ENCODE results near the gene RCOR3. TPM values are rescaled to one million over a fixed set of nuclear protein-coding genes. Genes with fewer than 3 reads are reported as not detected.
"Not testable (repeated sequence)": the region's sequence is repeated elsewhere in the genome, so short reads cannot be mapped to it uniquely, and the experiment has no call there.

Gene RCOR3
- total RNA-seq = 10 to 100 TPM; 30.2 to 32.7 TPM

- CTCF ChIA-PET = interaction anchor here (0.8 to 2.0 kb wide), 8 partner anchors 12 to 812 kb away, joined by 3 to 19 read pairs (median 4); partner anchors contain the start of gene KCNH1
- Mint-ChIP-seq H3K4me3 (peak within 1 kb of the TSS; percentile 83), H3K4me1 (ENCODE audit: low read depth) (peaks cover 16% of the 10 kb centered on the region), H3K9me3 (no peaks in the 10 kb centered on the region), H3K27ac (peak within 1 kb of the TSS; percentile 93), H3K27me3 (no peaks in the 10 kb centered on the region), H3K36me3 (peaks cover 8% of the 10 kb centered on the region)
- POLR2A ChIA-PET = interaction anchor here (0.6 to 1.5 kb wide), 7 partner anchors 20 to 320 kb away, joined by 3 to 4 read pairs (median 3); partner anchors contain the start of genes KCNH1 and SLC30A1
- DNase-seq = peak; percentile 95
- intact Hi-C loops (cut with micrococcal nuclease) = loop anchor here (1.0 to 10.0 kb wide), 10 partner anchors 22 to 924 kb away; partner anchors contain the start of gene SLC30A1
These were observed at the start of gene RCOR3 for GRCh38 chr1:211258756-211259637. RCOR3 (plus strand) TSS chr1:211259366; CDS start chr1:211259561, 195 bp downstream.

- H3K27me3 Mint-ChIP-seq = no peaks in the 10 kb centered on the region
- POLR2A ChIA-PET = no interaction called here
- DNase-seq = no peak
- no peaks in the 10 kb centered on the region for H3K36me3 Mint-ChIP-seq
- H3K4me1 Mint-ChIP-seq (ENCODE audit: low read depth) = no peaks in the 10 kb centered on the region
- intact Hi-C loops (cut with micrococcal nuclease) = no loop called here
- no peak overlapping the region for H3K27ac Mint-ChIP-seq
- peaks cover 4% of the 10 kb centered on the region for H3K9me3 Mint-ChIP-seq
- H3K4me3 Mint-ChIP-seq = no peak overlapping the region
- CTCF ChIA-PET = no interaction called here
These were observed 49.1 kb upstream of the RCOR3 start for GRCh38 chr1:211210052-211210451.

GRCh38 chr1:211210965-211211364 lies 48.2 kb upstream of the RCOR3 start:
- no peak overlapping the region for H3K4me3 Mint-ChIP-seq
- intact Hi-C loops (cut with micrococcal nuclease) = no loop called here
- no peaks in the 10 kb centered on the region for H3K27me3 Mint-ChIP-seq
- POLR2A ChIA-PET = no interaction called here
- CTCF ChIA-PET = interaction anchor here (0.7 kb wide), 1 partner anchor 104 kb away, joined by 3 read pairs; no protein-coding TSS in a partner anchor
- no peak overlapping the region for H3K27ac Mint-ChIP-seq
- H3K4me1 Mint-ChIP-seq (ENCODE audit: low read depth) = no peaks in the 10 kb centered on the region
- DNase-seq = no peak
- H3K9me3 Mint-ChIP-seq = peaks cover 4% of the 10 kb centered on the region
- H3K36me3 Mint-ChIP-seq = no peaks in the 10 kb centered on the region

DNA sequence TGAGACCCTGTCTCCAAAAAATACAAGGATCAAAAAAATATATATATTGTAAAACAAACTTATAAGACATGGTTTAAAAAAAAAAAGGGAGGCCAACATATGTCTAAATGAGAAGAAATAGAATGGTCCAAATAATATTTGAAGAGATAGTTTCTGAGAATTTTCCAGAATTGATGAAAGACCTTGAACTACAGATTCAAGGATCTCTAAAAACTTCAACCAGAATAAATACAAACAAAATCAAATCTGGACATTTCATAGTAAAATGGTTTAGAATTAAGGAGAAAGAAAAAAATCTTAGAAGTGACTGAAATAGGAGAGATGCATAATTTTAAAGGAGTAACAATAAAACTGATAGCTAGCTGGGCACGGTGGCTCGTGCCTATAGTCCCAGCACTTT lies 45.5 kb upstream of the RCOR3 start:
- ChIA-PET CTCF (no interaction called here), POLR2A (no interaction called here)
- H3K27ac Mint-ChIP-seq = no peak overlapping the region
- H3K4me1 Mint-ChIP-seq (ENCODE audit: low read depth) = no peaks in the 10 kb centered on the region
- intact Hi-C loops (cut with micrococcal nuclease) = no loop called here
- H3K36me3 Mint-ChIP-seq = no peaks in the 10 kb centered on the region
- no peak for DNase-seq
- no peaks in the 10 kb centered on the region for H3K9me3 Mint-ChIP-seq
- H3K4me3 Mint-ChIP-seq = no peak overlapping the region
- no peaks in the 10 kb centered on the region for H3K27me3 Mint-ChIP-seq

GRCh38 chr1:211215577-211215976 lies 43.6 kb upstream of the RCOR3 start:
- POLR2A ChIA-PET = no interaction called here
- no peak overlapping the region for H3K27ac Mint-ChIP-seq

GRCh38 chr1:211217392-211217791 lies 41.8 kb upstream of the RCOR3 start:
- Mint-ChIP-seq H3K27ac (no peak overlapping the region), H3K36me3 (no peaks in the 10 kb centered on the region), H3K4me1 (ENCODE audit: low read depth) (no peaks in the 10 kb centered on the region), H3K27me3 (peaks cover 3% of the 10 kb centered on the region), H3K9me3 (no peaks in the 10 kb centered on the region), H3K4me3 (no peak overlapping the region)
- POLR2A ChIA-PET = no interaction called here
- DNase-seq = no peak
- intact Hi-C loops (cut with micrococcal nuclease) = no loop called here
- CTCF ChIA-PET = no interaction called here

More at GRCh38 chr1:211215577-211215976, 43.6 kb upstream of the RCOR3 start:
- intact Hi-C loops (cut with micrococcal nuclease) = no loop called here
- Mint-ChIP-seq H3K27me3 (peaks cover 3% of the 10 kb centered on the region), H3K4me1 (ENCODE audit: low read depth) (no peaks in the 10 kb centered on the region), H3K9me3 (no peaks in the 10 kb centered on the region), H3K36me3 (no peaks in the 10 kb centered on the region), H3K4me3 (no peak overlapping the region)
- CTCF ChIA-PET = interaction anchor here (1.5 kb wide), 1 partner anchor 81 kb away, joined by 3 read pairs; no protein-coding TSS in a partner anchor
- no peak for DNase-seq

DNA sequence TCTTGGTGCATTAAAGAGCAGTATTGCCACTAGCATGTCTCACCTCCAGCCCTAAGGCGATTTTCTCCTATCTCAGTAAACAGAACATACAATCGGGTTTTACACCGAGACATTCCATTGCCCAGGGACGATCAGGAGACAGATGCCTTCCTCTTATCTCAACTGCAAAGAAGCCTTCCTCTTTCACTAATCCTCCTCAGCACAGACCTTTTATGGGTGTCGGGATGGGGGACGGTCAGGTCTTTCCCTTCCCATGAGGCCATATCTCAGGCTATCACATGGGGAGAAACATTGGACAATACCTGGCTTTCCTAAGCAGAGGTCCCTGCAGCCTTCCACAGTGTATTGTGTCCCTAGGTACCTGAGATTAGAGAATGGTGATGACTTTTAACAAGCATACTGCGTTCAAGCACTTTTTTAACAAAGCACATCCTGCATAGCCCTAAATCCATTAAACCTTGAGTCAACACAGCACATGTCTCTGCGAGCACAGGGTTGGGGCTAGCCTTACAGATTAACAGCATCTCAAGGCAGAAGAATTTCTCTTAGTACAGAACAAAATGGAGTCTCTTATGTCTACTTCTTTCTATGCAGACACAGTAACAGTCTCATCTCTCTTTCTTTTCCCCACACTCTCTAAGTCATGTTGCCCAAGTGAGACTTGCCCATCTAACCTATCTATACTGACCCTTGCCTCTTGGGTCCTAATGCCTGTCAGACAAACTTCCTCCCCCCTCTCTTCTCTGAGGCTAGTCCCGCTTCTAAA lies 36.5 kb upstream of the RCOR3 start:
- H3K36me3 Mint-ChIP-seq; H3K27ac Mint-ChIP-seq; POLR2A ChIA-PET; DNase-seq; intact Hi-C loops (cut with micrococcal nuclease); H3K9me3 Mint-ChIP-seq; H3K4me3 Mint-ChIP-seq; H3K27me3 Mint-ChIP-seq; CTCF ChIA-PET; H3K4me1 Mint-ChIP-seq (ENCODE audit: low read depth): not testable (repeated sequence)

DNA sequence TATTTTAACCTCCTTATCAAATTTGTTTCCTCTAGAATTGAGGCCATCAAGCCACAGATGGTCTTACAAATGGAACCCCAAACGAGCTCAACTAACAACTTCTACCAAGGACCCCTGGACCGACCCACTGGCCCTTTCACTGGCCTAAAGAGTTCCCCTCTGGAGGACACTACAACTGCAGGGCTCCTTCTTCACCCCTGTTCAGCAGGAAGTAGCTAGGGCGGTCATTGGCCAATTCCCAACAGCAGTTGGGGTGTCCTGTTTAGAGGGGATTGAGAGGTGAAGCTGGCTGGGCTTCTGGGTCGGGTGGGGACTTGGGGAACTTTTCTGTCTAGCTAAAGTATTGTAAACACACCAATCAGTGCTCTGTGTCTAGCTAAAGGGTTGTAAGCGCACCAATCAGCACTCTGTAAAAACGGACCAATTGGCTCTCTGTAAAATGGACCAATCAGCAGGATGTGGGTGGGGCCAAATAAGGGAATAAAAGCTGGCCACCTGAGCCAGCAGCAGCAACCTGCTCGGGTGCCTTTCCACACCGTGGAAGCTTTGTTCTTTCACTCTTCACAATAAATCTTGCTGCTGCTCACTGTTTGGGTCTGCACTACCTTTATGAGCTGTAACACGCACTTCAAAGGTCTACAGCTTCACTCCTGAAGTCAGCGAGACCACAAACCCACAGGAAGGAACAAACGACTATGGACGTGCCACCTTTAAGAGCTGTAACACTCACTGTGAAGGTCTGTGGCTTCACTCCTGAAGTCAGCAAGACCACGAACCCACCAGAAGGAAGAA lies 30.4 kb upstream of the RCOR3 start:
- Mint-ChIP-seq H3K4me3 (peak overlapping the region; percentile 57), H3K27ac (peak overlapping the region; percentile 69), H3K4me1 (ENCODE audit: low read depth) (peaks cover 18% of the 10 kb centered on the region)
- peak; percentile 73 for DNase-seq
- H3K36me3 Mint-ChIP-seq, H3K9me3 Mint-ChIP-seq, H3K27me3 Mint-ChIP-seq: not testable (repeated sequence)
- CTCF ChIA-PET = interaction anchor here (1.0 kb wide), 1 partner anchor 29 kb away, joined by 5 read pairs; no protein-coding TSS in a partner anchor
- POLR2A ChIA-PET = interaction anchor here (0.6 to 1.1 kb wide), 2 partner anchors 26 to 32 kb away, joined by 3 to 4 read pairs; no protein-coding TSS in a partner anchor
- intact Hi-C loops (cut with micrococcal nuclease) = loop anchor here (1.0 kb wide), 1 partner anchor 31 kb away; the partner anchor contains the start of gene RCOR3

DNA sequence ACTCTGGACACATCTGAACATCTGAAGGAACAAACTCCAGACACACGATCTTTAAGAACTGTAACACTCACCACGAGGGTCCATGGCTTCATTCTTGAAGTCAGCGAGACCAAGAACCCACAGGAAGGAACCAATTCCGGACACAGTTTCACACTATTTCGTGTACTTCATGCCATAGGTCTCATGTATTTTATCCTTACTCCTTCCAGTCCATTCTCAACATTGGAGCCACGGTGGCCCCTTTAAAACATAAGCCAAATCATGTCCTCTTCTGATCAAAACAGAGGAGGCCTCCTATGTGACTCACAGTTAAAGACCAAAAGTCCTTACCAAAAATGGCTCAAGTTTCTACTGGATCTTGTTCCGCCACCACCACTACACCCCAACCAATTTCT lies 29.8 kb upstream of the RCOR3 start:
- Mint-ChIP-seq H3K4me1 (ENCODE audit: low read depth) (peaks cover 18% of the 10 kb centered on the region), H3K9me3 (no peaks in the 10 kb centered on the region), H3K36me3 (no peaks in the 10 kb centered on the region), H3K4me3 (peak overlapping the region; percentile 57), H3K27me3 (no peaks in the 10 kb centered on the region), H3K27ac (peak overlapping the region; percentile 69)
- ChIA-PET POLR2A (interaction anchor here (1.1 kb wide), 1 partner anchor 32 kb away, joined by 4 read pairs; no protein-coding TSS in a partner anchor), CTCF (interaction anchor here (1.0 kb wide), 1 partner anchor 29 kb away, joined by 5 read pairs; no protein-coding TSS in a partner anchor)
- DNase-seq = no peak
- intact Hi-C loops (cut with micrococcal nuclease) = loop anchor here (1.0 kb wide), 1 partner anchor 30 kb away; the partner anchor contains the start of gene RCOR3

DNA sequence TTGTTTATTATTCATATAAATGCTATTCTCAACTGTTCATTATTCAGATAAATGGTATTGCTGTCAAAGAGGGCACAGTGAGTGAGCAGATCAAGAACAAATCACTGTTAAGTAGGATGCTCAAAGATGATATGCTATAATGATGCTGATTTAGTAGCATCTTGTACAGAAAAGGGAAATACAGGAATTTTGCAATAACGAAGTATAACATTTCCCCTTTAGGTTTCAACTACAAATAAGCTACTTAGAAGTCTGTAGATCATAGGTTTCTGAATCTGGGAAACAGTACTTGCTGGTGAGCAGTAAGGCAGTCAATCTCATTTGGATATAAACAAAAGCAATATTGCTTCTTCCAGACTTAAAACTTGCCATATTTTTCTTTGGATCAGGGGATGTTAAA lies 27.3 kb upstream of the RCOR3 start:
- DNase-seq = no peak
- Mint-ChIP-seq H3K4me3 (no peak overlapping the region), H3K27ac (no peak overlapping the region), H3K36me3 (no peaks in the 10 kb centered on the region), H3K9me3 (no peaks in the 10 kb centered on the region), H3K27me3 (no peaks in the 10 kb centered on the region), H3K4me1 (ENCODE audit: low read depth) (peaks cover 18% of the 10 kb centered on the region)
- ChIA-PET CTCF (no interaction called here), POLR2A (no interaction called here)
- intact Hi-C loops (cut with micrococcal nuclease) = no loop called here

DNA sequence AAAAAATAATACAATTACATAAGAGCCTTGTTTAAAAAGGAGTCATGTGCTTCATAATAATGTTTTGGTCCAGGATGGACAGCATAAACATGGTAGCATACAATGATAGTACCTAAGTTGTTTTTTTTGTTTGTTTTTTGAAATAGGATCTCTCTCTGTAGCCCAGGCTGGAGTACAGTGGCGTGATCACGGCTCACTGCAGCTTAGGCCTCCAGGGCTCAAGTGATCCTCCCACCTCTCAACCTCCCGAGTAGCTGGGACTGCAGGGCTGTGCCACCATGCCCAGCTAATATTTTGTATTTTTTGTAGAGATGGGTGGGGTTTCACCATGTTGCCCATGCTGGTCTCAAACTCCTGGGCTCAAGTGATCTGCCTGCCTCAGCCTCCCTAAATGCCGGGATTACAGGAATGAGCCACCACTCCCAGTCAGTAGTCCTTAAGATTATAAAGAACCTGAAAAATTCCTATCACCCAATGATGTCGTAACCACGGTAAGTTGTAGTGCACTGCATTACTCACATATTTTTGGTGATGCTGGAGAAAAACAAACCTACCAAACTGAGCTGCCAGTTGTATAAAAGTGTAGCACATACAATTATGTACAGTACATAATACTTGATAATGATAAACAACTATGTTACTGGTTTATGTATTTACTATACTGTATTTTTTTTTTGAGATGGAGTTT lies 22.4 kb upstream of the RCOR3 start:
- no peaks in the 10 kb centered on the region for H3K4me1 Mint-ChIP-seq (ENCODE audit: low read depth)
- H3K27ac Mint-ChIP-seq = no peak overlapping the region
- H3K4me3 Mint-ChIP-seq = no peak overlapping the region
- no peaks in the 10 kb centered on the region for H3K9me3 Mint-ChIP-seq
- ChIA-PET POLR2A (no interaction called here), CTCF (interaction anchor here (1.3 kb wide), 1 partner anchor 24 kb away, joined by 3 read pairs; no protein-coding TSS in a partner anchor)
- no peak for DNase-seq
- H3K36me3 Mint-ChIP-seq = no peaks in the 10 kb centered on the region
- intact Hi-C loops (cut with micrococcal nuclease) = no loop called here
- no peaks in the 10 kb centered on the region for H3K27me3 Mint-ChIP-seq
